Activated gamma-delta T cell (primary cell): ENCODE data around the gene OTOS.

Experiments
- DNase-seq: peaks from one replicate; lab custom pipeline; 2025; lab: John Stamatoyannopoulos, UW

OTOS gene

GRCh38 chr2:240121190-240121589, 19.3 kb downstream of the OTOS start:
- DNase-seq, result no peak

- no peak for DNase-seq
These were observed 26.2 kb downstream of the OTOS start for GRCh38 chr2:240114233-240114632.

DNA sequence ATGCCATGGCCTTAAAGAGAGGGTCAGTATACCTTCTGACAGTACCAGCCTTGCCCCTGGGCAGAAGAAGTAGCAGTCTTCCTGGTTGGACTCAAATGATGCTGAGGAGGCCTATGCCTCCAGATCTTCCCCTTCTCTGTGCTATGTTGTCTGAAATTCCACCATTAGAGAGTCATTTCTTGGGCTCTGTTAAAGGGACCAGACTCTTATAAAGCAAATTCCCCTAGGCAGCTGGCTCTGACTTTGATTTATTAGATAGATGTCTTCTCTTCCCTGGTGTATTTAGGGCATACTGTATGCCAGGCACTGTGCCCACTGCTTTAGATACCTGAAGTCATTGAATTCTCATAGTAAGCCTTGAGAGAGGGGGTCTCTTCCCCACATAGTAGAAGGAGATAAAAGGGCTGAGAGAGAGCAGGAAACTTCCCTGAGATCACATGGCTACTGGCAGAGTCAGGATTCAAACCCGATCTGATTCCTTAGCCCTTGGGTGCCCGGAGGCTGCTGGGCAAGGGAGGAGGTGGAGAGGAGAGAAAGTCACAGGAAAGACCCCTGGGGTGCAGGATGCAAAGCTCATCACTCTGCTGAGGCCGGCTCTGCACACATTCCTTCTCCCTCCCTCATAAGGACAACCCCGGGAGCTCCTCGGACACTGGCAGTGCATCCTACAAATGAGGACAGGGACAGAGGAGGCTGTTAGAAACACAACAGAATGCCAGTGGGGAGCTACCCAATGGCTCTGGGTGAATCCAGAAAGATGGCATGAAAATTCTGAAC, 27.4 kb downstream of the OTOS start:
- DNase-seq, result no peak

GRCh38 chr2:240111253-240111652, 29.2 kb downstream of the OTOS start:
- DNase-seq, result no peak

GRCh38 chr2:240109386-240109785, 31.1 kb downstream of the OTOS start:
- DNase-seq, result no peak

DNA sequence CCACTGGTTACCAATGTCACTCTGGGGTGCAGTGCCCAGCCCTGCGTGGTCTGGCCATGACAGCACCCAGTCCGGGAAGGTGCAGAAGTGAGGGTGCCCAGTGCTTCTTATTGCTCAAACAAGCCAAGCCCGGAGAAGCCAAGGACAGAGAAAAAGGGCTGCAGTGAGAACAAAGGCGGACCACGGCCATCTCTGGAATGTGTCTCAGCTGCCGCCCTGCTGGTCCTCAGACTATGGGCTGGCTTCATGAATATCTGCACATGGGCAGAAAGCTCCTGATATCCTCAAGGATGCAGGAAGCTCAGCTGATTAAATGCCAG, 33.0 kb downstream of the OTOS start:
- no peak for DNase-seq

DNA sequence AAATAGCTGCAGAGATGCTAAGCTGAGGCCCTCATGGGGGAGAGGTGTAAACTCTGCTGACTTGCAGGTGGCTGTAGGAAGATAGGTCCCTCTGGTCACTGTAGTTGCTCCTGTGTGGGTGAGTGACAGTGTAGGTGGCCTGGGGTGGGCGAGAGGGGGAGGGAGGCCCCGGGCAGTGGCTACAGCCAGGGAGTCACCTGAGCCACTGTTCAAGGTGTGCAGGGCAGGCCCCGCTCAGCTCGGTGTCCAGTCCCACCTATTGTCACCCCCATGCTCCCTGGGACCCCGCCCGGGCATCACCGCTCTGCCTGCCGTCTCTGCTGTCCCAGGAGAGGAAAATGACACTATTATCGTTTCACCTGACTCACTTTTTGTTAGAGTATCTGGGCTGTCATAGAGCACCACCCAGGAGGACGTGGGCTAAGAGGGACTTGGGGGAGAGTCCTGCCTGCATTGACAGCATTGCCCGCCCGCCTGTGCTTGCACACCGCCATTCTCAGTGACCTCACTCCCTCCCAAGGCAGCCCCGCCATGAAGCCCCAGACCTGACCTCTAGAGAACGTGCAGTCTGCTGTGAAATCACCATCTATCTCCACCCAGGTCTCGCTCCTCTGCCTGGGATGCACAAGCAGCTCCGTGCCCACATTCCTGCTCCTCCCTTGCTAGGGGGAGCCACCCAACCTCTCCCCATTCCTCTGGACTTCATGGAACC, 33.5 kb downstream of the OTOS start:
- no peak for DNase-seq

GRCh38 chr2:240105982-240106381, 34.5 kb downstream of the OTOS start:
- no peak for DNase-seq

- DNase-seq, result no peak
These were observed 37.3 kb downstream of the OTOS start for GRCh38 chr2:240103136-240103535.

DNA sequence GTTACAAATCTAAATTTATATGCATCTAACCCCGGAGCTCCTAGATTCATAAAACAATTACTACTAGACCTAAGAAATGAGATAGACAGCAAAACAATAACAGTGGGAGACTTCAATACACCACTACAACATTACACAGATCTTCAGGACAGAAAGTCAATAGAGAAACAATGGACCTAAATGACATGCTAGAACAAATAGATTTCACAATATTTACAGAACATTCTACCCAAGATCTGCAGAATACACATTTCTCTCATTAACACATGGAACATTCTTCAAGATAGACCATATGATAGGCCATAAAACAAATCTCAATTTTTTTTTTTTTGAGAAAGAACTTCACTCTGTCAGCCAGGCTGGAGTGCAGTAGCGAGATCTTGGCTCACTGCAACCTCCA, 42.1 kb downstream of the OTOS start:
- DNase-seq, result no peak

- DNase-seq, result no peak
These were observed 44.6 kb downstream of the OTOS start for GRCh38 chr2:240095556-240096523.

GRCh38 chr2:240089306-240089705, 51.2 kb downstream of the OTOS start:
- no peak for DNase-seq
